ENCODE measurements around the gene FOXS1.
"Not testable (repeated sequence)": the region's sequence is repeated elsewhere in the genome, so short reads cannot be mapped to it uniquely, and the experiment has no call there.

The FOXS1 gene

GRCh38 chr20:31821427-31821826, 24.0 kb downstream of the FOXS1 start:
- no peak for ATAC-seq
- no peak for DNase-seq

GRCh38 chr20:31820228-31820627, 25.2 kb downstream of the FOXS1 start:
- no peak for DNase-seq
- no peak for ATAC-seq

DNA sequence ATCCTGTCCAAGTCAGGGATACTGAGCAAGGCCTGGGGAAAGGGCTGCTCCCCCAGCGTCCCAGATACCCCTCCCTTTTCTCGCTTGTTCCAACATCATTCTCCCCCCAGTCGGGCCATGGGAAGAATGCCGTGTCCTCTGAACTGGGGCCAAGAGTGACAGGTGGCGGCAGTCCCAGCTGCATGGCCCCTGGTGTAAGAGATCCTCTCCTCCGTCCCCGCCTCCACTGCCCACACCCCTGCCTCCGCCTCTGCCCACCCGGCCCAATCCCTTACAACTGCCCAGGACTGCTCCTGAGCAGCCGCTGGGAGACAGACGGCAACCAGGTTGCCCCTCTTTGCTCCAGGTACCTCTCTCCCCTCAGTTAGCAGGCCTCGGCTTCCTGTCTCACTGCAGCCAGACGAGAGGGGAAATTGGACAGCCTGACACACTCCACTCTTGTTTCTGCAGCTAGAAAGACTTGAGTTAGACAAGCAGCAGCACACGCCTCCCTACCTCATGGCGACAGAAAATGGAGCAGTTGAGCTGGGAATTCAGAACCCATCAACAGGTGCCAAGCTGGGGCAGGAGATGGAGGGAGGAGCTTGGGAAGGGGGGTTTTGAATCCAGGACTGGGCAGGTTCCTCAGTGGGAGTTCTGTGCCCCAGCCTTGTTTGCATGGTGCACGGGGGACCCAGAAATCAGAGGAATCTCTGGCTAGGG, 26.2 kb downstream of the FOXS1 start, which contains the start of gene MYLK2:
Gene MYLK2 (plus strand): TSS at position 274 of the 702 bp plus-strand sequence. CDS start 225 bp downstream, at position 499.
- ATAC-seq (no peak), DNase-seq (no peak)

- DNase-seq (no peak), ATAC-seq (no peak)
Observed at GRCh38 chr20:31818376-31818908, 27.0 kb downstream of the FOXS1 start.

DNA sequence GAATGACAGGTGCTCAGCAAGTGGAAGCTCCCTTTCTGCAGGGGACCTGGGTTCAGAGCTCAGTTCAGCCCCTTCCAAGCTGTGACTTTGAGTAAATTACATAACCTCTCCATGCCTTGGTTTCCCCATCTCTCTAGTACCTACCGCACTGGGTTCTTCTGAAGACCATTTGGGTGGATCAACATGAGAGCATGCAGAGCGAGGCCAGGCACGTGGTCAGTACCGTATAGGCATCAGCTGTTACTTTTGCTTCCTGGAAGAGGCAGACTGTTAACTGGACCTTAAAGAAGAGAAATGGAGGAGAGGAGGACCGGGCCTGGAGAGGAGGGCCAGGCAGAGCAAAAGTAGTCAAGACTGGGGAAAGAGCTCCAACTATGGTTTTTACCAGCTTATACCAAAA, 27.9 kb downstream of the FOXS1 start:
- DNase-seq (no peak), ATAC-seq (no peak)

GRCh38 chr20:31816221-31816620, 29.2 kb downstream of the FOXS1 start:
- DNase-seq (no peak), ATAC-seq (no peak)

- ATAC-seq (no peak), DNase-seq (no peak)
Observed at GRCh38 chr20:31815408-31816188, 29.8 kb downstream of the FOXS1 start.

DNA sequence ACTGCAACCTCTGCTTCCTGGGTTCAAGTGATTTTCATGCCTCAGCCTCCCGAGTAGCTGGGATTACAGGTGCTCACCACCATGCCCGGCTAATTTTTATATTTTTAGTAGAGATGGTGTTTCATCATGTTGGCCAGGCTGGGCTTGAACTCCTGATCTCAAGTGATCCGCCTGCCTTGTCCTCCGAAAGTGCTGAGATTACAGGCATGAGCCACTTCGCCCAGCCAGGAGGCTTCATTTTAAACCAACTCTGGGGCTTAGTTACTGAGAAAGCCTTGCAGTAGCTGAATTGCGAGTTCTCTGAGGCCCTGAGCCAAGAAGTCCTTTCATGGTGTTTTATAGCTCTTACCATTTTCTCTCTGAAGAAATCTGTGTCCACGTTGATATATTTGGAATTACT, 31.3 kb downstream of the FOXS1 start:
- ATAC-seq, DNase-seq: not testable (repeated sequence)

DNA sequence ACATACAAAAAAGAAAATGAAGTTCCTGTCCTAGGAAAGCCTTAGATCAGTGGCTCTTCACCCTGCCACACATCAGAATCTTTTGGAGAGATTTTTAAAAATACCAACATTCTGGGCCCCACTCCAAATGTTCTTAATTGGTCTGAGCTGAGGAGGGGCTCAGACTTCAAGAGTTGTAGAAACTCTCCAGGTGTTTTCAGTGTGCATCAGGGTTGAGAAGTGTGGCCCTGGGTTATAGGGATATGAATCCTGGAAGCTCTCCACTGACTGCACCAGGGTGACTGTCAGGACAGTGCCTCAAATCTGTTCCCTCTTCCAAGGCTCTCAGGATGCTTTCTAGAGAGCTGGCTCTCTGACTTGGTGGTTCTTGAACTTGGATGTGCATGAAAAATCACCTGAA, 31.8 kb downstream of the FOXS1 start:
- DNase-seq (no peak), ATAC-seq (no peak)

DNA sequence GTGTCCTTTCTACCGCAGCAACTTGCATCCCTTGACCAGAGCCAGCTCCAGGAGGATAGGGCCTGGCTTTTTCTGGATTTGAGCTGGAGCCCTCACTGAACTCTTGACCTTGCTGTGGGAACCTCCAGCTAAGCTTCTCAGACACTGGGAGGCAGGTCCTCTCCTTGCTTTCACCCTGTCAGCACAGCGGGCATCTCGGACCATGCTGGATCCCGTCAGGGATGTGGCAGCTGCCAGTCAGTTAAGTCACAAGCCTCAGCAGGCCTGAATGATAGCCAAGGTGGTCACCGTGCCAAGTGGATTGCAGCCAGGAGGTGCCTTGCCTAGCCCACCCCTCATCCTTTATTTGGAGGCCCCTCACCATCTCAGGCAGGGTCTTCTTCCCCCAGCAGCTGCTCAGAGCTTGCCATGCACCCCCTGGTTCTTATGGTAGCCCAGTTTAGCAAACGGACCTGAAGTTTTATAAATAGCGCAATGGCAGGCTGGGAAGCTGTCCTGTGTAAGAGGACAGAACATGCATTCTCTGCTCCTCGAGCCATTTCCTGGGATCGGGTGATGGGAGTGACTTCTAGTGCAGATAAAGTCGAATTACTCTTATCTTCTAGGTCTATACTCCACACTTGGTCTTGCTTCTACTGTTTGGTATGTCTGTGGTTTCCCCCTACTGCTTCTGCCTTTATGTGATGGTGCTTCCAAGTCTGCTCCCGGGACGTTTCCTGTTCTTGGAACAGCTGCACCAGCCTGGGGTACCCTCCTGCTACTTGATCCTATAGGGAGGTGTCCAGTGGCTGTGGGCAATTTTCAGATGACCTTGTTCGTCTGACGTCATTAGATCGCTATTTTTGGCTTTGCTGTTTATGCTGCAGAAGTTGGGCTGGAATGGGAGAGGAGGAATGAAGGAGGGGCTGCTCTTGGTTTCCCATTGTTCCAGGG, 33.3 kb downstream of the FOXS1 start:
- ATAC-seq (no peak), DNase-seq (no peak)

DNA sequence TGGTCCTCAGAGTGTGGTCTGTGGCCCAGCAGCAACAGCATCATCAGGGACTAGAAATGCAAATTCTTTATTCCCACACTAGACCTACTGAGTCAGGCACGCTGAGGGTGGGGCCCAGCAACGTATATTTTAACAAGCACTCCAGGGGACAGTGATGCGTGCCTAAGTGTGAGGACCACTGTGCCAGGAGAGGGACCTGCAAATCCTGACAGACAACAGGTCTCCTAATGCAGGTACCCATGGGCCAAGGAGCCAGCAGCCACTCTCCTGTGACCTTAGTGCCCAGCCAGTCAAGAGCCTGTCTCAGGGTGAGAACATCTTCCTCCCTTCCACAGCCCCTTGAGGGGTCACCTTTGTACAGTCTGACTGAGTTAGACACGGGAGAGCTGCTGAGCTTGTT, 34.2 kb downstream of the FOXS1 start:
- no peak for DNase-seq
- no peak for ATAC-seq

DNA sequence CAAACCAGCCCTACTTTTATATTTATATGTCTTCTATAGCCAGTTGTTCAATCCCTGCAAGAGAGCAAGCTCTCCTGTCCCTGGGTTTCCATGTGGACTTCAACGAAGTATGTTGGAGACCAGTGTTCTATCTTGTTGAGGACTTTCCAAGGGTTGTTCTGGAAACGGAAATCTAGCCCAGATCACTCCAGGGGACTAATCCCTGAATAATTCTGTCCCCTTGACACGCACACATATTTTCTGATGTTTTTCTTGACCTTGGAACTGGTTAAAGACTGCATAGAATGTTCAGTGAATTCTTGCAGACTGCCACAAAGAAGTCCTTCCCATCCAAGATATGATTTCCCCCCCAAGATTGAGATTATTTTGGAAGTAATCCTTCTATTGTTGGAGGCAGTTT, 35.7 kb downstream of the FOXS1 start:
- no peak for DNase-seq
- ATAC-seq = no peak

GRCh38 chr20:31808481-31808880, 36.9 kb downstream of the FOXS1 start:
- ATAC-seq = no peak
- no peak for DNase-seq

- ATAC-seq = no peak
- DNase-seq = no peak
Observed at GRCh38 chr20:31806564-31807355, 38.6 kb downstream of the FOXS1 start.

DNA sequence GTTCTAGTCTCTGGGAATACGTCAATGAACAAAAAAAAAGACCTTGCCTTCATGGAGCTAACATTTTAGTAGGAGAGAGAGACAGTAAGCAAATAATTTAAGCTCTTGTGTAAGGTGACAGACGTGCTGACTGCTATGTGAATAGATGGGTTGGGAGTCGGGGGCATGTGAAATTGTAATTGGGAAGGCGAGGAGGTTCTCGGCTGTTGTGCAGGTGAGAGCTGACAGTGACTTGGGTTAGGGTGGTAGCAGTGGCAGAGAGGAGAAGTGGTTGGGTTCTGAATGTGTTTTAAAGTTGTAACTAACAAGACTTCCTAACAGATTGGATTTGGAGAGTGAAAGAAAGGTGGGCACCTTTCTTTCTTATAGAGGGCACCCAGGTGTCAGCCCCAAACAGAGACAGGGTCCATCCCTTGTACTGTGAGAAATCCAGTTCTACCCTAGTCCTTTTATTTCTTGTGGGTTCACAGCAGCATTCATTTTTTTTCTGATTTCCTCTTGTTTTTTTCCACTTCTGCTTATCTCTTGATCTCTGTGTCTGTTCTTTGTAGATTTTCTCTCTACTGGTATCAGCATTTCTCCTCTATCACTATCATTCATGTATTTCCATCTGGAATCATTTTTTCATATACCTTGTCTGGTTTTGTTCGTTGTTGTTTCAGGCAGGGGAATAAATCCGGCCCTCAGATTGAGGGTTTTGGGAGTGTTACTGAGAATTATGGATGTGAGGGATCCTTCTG, 41.7 kb downstream of the FOXS1 start:
- DNase-seq (no peak), ATAC-seq (no peak)

DNA sequence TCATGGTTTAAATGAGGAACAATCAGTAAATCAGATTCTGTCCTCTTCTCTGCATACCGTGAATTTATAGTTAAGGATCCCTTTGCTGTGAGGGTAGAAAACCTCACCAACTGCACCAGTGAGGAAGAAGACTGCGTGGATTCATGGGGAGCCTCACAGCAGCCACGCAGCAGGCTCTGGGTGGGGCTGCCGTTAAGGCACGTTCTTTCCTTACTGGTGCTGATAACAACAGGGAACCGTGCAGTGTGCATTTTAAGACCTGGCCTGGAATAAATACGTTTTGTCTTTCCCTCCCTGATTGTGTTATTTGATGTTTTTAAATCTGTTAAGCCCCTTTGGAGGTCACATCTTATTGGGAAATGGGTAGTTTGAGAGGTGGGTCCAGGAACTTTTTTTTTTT, 43.9 kb downstream of the FOXS1 start:
- ATAC-seq (no peak), DNase-seq (no peak)

DNA sequence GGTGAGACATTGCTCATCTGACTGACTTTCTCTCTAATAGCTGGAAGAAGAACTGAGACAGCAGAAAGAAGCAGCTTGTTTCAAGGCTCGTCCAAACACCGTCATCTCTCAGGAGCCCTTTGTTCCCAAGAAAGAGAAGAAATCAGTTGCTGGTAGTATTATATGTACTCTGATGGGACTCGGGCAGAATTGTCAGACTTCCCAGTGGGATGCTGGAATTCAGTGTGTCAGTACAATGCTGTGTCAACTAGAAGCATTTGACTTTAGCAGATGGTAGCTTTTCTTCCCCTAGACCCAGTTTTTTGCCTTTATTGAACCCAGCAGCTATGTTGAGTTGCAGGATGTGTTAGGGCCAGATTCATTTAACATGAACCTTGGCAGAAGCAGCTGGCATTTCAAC, 48.0 kb downstream of the FOXS1 start:
- DNase-seq (no peak), ATAC-seq (no peak)

Data from stimulated activated naive CD8-positive, alpha-beta T cell treated with anti-CD3 and anti-CD28 coated beads, Interleukin-15, Interleukin-2, amounts not matched to agents 100 U/mL and 50 U/mL, for 24 hours (primary cell).